ENCODE results near the gene AGPAT2.
"Not testable (repeated sequence)": the region's sequence is repeated elsewhere in the genome, so short reads cannot be mapped to it uniquely, and the experiment has no call there.

The AGPAT2 gene

DNA sequence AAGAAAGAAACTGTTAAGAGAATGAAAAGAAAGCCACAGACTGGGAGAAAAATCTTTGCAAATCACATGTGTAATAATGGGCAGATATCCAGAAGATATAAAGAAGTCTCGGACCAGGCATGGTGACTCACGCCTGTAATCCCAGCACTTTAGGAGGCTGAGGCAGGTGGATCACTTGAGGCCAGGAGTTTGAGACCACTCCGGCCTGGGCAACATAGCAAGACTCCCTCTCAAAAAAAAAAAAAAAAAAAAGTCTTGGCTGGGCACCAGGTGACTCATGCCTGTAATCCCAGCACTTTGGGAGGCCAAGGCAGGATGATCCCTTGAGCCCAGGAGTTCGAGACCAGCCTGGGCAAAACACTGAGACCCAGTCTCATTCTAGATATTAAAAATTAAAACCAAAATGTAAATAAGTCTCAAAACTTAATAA is 24.0 kb upstream of the AGPAT2 start:
- Histone ChIP-seq H3K4me1 (ENCODE audit: control insufficient read depth, insufficient read depth, low read length, poor library complexity, severe bottlenecking) (peaks cover 16% of the 10 kb centered on the region), H3K4me3 (ENCODE audit: extremely low read depth, insufficient read depth, low read length, poor library complexity, severe bottlenecking) (peak overlapping the region; percentile 53)
- H3K36me3 ChIP-seq (ENCODE audit: control insufficient read depth, insufficient read depth, low read length); H3K9me3 ChIP-seq (ENCODE audit: control insufficient read depth, low read length); H3K27ac ChIP-seq (ENCODE audit: low read depth, low read length, severe bottlenecking): not testable (repeated sequence)
- 90 to 100% methylated on average over 2 to 3 of the region's 4 CpGs for WGBS, 2 experiments (ENCODE audit: insufficient coverage in 2 of 2)

DNA sequence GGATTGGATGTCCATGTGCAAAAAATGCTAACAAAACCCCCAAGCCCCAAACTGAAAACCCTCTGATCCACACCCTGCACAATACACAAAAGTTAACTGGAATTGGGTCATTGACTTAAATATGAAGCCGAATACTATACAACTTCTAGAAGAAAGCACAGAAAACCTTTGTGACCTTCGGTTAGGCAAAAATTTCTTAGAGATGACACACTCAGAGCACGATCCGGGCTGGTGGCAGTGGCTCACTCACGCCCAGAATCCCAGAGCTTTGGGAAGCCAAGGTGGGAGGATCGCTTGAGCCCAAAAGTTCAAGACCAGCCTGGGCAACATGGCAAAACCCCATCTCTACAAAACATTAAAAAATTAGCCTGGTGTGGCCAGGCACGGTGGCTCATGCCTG is 23.3 kb upstream of the AGPAT2 start:
- Histone ChIP-seq H3K9me3 (ENCODE audit: control insufficient read depth, low read length) (no peaks in the 10 kb centered on the region), H3K4me3 (ENCODE audit: extremely low read depth, insufficient read depth, low read length, poor library complexity, severe bottlenecking) (no peak overlapping the region), H3K36me3 (ENCODE audit: control insufficient read depth, insufficient read depth, low read length) (peaks cover 5% of the 10 kb centered on the region), H3K27ac (ENCODE audit: low read depth, low read length, severe bottlenecking) (no peak overlapping the region), H3K4me1 (ENCODE audit: control insufficient read depth, insufficient read depth, low read length, poor library complexity, severe bottlenecking) (peaks cover 18% of the 10 kb centered on the region)
- WGBS, 2 experiments (ENCODE audit: insufficient coverage in 2 of 2) = 96% methylated on average over 6 of the region's 7 CpGs

GRCh38 chr9:136709454-136710109 is 22.3 kb upstream of the AGPAT2 start:
- Histone ChIP-seq H3K36me3 (ENCODE audit: control insufficient read depth, insufficient read depth, low read length) (peaks cover 5% of the 10 kb centered on the region), H3K4me1 (ENCODE audit: control insufficient read depth, insufficient read depth, low read length, poor library complexity, severe bottlenecking) (peaks cover 17% of the 10 kb centered on the region), H3K27ac (ENCODE audit: low read depth, low read length, severe bottlenecking) (no peak overlapping the region), H3K4me3 (ENCODE audit: extremely low read depth, insufficient read depth, low read length, poor library complexity, severe bottlenecking) (no peak overlapping the region), H3K9me3 (ENCODE audit: control insufficient read depth, low read length) (no peaks in the 10 kb centered on the region)
- 93 to 96% methylated on average over 19 to 24 of the region's 24 CpGs for WGBS, 2 experiments (ENCODE audit: insufficient coverage in 2 of 2)

DNA sequence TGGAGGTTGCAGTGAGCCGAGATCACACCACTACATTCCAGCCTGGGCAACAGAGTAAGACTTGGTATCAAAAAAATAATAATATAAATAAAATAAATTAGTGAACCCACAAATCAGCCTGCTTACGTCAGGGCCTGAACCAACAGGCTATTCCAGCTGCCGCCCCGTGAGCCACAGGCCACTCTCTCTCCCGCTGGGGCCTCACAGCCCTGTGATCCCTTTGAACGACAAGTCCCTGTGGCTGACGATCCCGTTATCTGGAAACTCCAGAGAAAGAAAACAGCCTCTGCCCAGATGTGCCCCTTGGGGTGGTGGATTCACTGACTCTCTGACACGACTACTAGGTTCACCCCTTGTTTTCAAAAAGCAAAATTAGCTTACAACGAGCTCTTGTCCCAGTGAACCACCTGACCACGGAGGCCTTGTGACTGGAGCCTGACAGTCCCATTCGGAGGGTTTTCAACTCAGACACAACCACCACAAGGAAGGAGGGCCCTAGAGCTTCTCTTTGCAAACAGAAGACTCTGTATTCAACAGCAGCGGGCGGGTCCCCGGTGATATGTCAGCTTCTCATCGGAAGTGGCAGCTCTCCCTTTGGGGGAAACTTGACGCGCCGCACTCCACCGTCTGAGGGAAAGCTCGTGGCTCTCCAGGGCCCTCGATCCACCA is 20.7 kb upstream of the AGPAT2 start:
- no peaks in the 10 kb centered on the region for H3K9me3 ChIP-seq (ENCODE audit: control insufficient read depth, low read length)
- H3K4me3 ChIP-seq (ENCODE audit: extremely low read depth, insufficient read depth, low read length, poor library complexity, severe bottlenecking) = no peak overlapping the region
- no peaks in the 10 kb centered on the region for H3K36me3 ChIP-seq (ENCODE audit: control insufficient read depth, insufficient read depth, low read length)
- H3K27ac ChIP-seq (ENCODE audit: low read depth, low read length, severe bottlenecking) = no peak overlapping the region
- H3K4me1 ChIP-seq (ENCODE audit: control insufficient read depth, insufficient read depth, low read length, poor library complexity, severe bottlenecking) = peaks cover 8% of the 10 kb centered on the region
- 88 to 93% methylated on average over 18 to 19 of the region's 22 CpGs for WGBS, 2 experiments (ENCODE audit: insufficient coverage in 2 of 2)

- no peaks in the 10 kb centered on the region for H3K36me3 ChIP-seq (ENCODE audit: control insufficient read depth, insufficient read depth, low read length)
- 94 to 97% methylated on average over 4 to 7 of the region's 7 CpGs for WGBS, 2 experiments (ENCODE audit: insufficient coverage in 2 of 2)
- H3K4me1 ChIP-seq (ENCODE audit: control insufficient read depth, insufficient read depth, low read length, poor library complexity, severe bottlenecking) = peaks cover 8% of the 10 kb centered on the region
- H3K4me3 ChIP-seq (ENCODE audit: extremely low read depth, insufficient read depth, low read length, poor library complexity, severe bottlenecking) = no peak overlapping the region
- no peaks in the 10 kb centered on the region for H3K9me3 ChIP-seq (ENCODE audit: control insufficient read depth, low read length)
- H3K27ac ChIP-seq (ENCODE audit: low read depth, low read length, severe bottlenecking) = no peak overlapping the region
Observed at GRCh38 chr9:136707011-136707410, 19.8 kb upstream of the AGPAT2 start.

DNA sequence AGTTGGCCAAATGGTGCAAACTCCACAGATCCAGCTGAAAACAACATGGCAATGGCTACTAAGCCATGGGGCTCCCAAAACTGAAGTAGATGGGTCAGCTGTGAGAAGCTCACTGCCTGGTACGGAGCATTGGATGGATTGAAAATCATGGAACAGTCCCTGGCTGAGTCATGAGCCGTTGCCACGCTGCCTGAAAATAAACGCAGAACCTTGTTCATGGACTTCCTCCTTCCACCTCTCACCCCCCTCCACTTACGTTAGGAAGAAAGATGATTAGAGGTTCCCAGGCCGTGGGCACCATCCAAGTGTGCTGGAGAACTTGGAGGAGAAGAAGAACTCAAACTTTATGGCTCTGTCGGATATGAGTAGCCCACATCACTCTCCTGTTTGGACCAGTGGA is 18.3 kb upstream of the AGPAT2 start:
- Histone ChIP-seq H3K36me3 (ENCODE audit: control insufficient read depth, insufficient read depth, low read length) (no peaks in the 10 kb centered on the region), H3K9me3 (ENCODE audit: control insufficient read depth, low read length) (no peaks in the 10 kb centered on the region), H3K4me1 (ENCODE audit: control insufficient read depth, insufficient read depth, low read length, poor library complexity, severe bottlenecking) (peaks cover 13% of the 10 kb centered on the region), H3K27ac (ENCODE audit: low read depth, low read length, severe bottlenecking) (no peak overlapping the region), H3K4me3 (ENCODE audit: extremely low read depth, insufficient read depth, low read length, poor library complexity, severe bottlenecking) (no peak overlapping the region)
- WGBS, 2 experiments (ENCODE audit: insufficient coverage in 2 of 2) = 91 to 92% methylated on average over 2 to 4 of the region's 7 CpGs

DNA sequence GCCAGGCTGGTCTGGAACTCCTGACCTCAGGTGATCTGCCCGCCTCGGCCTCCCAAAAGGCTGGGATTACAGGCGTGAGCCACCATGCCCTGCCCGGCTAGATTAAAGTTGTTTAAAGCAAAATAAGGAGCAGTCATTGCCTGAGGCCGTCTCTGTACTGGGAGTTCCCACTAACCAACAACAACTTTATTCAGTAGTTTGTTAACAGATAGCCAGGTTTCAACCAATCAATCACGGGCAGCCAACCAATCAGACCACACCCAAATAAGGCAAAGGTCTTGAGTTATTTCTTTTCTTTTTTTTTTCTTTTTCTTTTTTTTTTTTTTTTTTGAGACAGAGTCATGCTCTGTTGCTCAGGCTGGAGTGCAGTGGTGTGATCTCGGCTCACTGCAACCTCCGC is 17.5 kb upstream of the AGPAT2 start:
- not testable (repeated sequence) for H3K27ac ChIP-seq (ENCODE audit: low read depth, low read length, severe bottlenecking); H3K36me3 ChIP-seq (ENCODE audit: control insufficient read depth, insufficient read depth, low read length); H3K9me3 ChIP-seq (ENCODE audit: control insufficient read depth, low read length); H3K4me3 ChIP-seq (ENCODE audit: extremely low read depth, insufficient read depth, low read length, poor library complexity, severe bottlenecking)
- 88 to 95% methylated on average over 3 to 4 of the region's 8 CpGs for WGBS, 2 experiments (ENCODE audit: insufficient coverage in 2 of 2)
- peaks cover 13% of the 10 kb centered on the region for H3K4me1 ChIP-seq (ENCODE audit: control insufficient read depth, insufficient read depth, low read length, poor library complexity, severe bottlenecking)

- Histone ChIP-seq H3K4me1 (ENCODE audit: control insufficient read depth, insufficient read depth, low read length, poor library complexity, severe bottlenecking) (peaks cover 13% of the 10 kb centered on the region), H3K36me3 (ENCODE audit: control insufficient read depth, insufficient read depth, low read length) (no peaks in the 10 kb centered on the region), H3K4me3 (ENCODE audit: extremely low read depth, insufficient read depth, low read length, poor library complexity, severe bottlenecking) (no peak overlapping the region), H3K27ac (ENCODE audit: low read depth, low read length, severe bottlenecking) (no peak overlapping the region), H3K9me3 (ENCODE audit: control insufficient read depth, low read length) (no peaks in the 10 kb centered on the region)
- 88 to 92% methylated on average over 10 to 12 of the region's 12 CpGs for WGBS, 2 experiments (ENCODE audit: insufficient coverage in 2 of 2)
Observed at GRCh38 chr9:136703276-136703860, 16.1 kb upstream of the AGPAT2 start.

GRCh38 chr9:136701668-136702053 is 14.4 kb upstream of the AGPAT2 start:
- no peak overlapping the region for H3K4me3 ChIP-seq (ENCODE audit: extremely low read depth, insufficient read depth, low read length, poor library complexity, severe bottlenecking)
- no peaks in the 10 kb centered on the region for H3K36me3 ChIP-seq (ENCODE audit: control insufficient read depth, insufficient read depth, low read length)
- peaks cover 20% of the 10 kb centered on the region for H3K4me1 ChIP-seq (ENCODE audit: control insufficient read depth, insufficient read depth, low read length, poor library complexity, severe bottlenecking)
- H3K9me3 ChIP-seq (ENCODE audit: control insufficient read depth, low read length) = no peaks in the 10 kb centered on the region
- WGBS, 2 experiments (ENCODE audit: insufficient coverage in 2 of 2) = 70 to 83% methylated on average over 3 of the region's 10 CpGs
- no peak overlapping the region for H3K27ac ChIP-seq (ENCODE audit: low read depth, low read length, severe bottlenecking)

DNA sequence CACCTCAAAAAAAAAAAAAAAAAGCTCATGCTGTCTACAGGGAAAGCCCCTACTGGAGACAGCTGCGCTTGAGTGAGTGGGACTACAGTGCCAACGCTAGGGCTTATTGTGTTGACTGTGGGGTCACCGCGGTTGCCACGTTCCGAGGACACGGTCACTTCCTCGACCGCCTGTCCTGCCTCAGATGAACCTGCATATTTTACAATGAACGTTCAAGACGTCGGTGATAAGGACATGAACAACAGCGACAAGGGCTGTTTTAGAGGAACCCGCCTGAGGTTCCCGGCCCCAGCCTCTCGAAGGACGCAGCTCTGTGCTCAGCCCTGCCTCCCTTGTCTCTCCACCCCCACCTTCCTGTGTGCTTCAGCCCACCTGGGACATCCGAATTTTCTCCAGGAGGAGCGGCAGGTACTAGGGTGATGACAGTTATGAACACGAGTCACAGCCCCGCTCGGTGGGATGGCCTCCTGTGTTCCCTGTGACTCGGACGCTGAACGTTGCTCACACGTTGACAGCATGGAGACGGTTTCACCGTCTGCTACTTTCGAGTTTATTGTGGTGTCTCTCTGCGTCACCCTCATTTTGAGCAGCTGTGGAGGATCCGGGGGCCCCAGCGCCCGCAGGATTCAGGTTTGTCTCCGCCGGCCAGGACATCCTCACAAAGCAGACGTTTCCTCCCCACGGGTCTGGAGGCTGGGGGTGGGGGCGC is 13.9 kb upstream of the AGPAT2 start:
- WGBS, 2 experiments (ENCODE audit: insufficient coverage in 2 of 2) = 68 to 74% methylated on average over 38 of the region's 38 CpGs
- Histone ChIP-seq H3K36me3 (ENCODE audit: control insufficient read depth, insufficient read depth, low read length) (no peaks in the 10 kb centered on the region), H3K27ac (ENCODE audit: low read depth, low read length, severe bottlenecking) (no peak overlapping the region), H3K4me3 (ENCODE audit: extremely low read depth, insufficient read depth, low read length, poor library complexity, severe bottlenecking) (no peak overlapping the region), H3K9me3 (ENCODE audit: control insufficient read depth, low read length) (no peaks in the 10 kb centered on the region), H3K4me1 (ENCODE audit: control insufficient read depth, insufficient read depth, low read length, poor library complexity, severe bottlenecking) (peaks cover 20% of the 10 kb centered on the region)

All from mesodermal cell (in vitro differentiated cells).